ENCODE results near the gene ALK. TPM values are rescaled to one million over a fixed set of nuclear protein-coding genes. Genes with fewer than 3 reads are reported as not detected.

The ALK gene
- total and polyA plus RNA-seq, 10 of the 15 experiments (the other 5 are each of a cell fraction or from before 2014, with no cell fraction given) = 0.11 TPM; not detected in 9

DNA sequence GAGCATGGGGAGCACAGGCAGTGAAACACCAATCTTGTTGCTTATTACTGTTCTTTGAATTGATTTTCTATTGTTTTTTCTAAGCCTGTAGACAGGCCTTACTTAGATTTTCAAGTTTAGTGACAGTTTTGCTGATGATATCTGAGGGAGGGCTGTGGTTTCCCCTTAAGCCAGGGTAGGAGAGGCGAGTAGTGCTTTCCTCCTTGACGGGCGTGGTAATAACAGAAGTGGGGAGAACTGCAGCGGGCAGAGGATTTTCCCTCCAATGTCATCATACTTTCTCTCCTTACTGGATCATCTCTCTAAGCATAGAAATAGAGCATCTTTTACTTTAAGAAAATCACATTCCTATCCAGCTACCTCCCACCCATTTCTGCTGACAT lies 314.4 kb downstream of the ALK start:
- 0% methylated on average over 4 of the region's 4 CpGs for WGBS (ENCODE audit: insufficient coverage, insufficient replicate concordance, low lambda C conversion rate, missing lambda C conversion rate)
- DNase-seq (ENCODE audit: low read depth, low spot score) (no peak), FAIRE-seq (no peak), ATAC-seq (no peak)
- no peaks in the 10 kb centered on the region; a peak in 1 of 4 replicates for H3K27me3 ChIP-seq (replicated peaks in 1 of 2; ENCODE audit: control insufficient read depth in 2 of 2, insufficient read depth in 2 of 2, low read length in 1 of 2)
- TF ChIP-seq BMI1 (IDR thresholded peaks at IDR 0.05; ENCODE audit: borderline replicate concordance) (no peak), MXI1 (IDR thresholded peaks at IDR 0.05; ENCODE audit: low read depth, low read length) (no peak), ZZZ3 (IDR thresholded peaks at IDR 0.05; ENCODE audit: control insufficient read depth, insufficient read length, low read depth) (no peak), POU2F2 (IDR thresholded peaks at IDR 0.05; ENCODE audit: borderline replicate concordance, low read depth, low read length) (no peak), CHD1 (IDR thresholded peaks at IDR 0.05; ENCODE audit: low read depth, low read length) (no peak), TCF3 (IDR thresholded peaks at IDR 0.05; ENCODE audit: borderline replicate concordance, insufficient read depth, low read depth, low read length) (no peak), CBFB (IDR thresholded peaks at IDR 0.05; ENCODE audit: low read depth) (no peak), MYB (IDR thresholded peaks at IDR 0.05; ENCODE audit: borderline replicate concordance, low read depth, low read length) (no peak)
- TF ChIP-seq, protein P1, sequence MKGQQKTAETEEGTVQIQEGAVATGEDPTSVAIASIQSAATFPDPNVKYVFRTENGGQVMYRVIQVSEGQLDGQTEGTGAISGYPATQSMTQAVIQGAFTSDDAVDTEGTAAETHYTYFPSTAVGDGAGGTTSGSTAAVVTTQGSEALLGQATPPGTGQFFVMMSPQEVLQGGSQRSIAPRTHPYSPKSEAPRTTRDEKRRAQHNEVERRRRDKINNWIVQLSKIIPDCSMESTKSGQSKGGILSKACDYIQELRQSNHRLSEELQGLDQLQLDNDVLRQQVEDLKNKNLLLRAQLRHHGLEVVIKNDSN (IDR thresholded peaks at IDR 0.05; ENCODE audit: borderline replicate concordance, extremely low read length, insufficient read depth, low read depth, low read length) = no peak
- TF ChIP-seq, protein P2, sequence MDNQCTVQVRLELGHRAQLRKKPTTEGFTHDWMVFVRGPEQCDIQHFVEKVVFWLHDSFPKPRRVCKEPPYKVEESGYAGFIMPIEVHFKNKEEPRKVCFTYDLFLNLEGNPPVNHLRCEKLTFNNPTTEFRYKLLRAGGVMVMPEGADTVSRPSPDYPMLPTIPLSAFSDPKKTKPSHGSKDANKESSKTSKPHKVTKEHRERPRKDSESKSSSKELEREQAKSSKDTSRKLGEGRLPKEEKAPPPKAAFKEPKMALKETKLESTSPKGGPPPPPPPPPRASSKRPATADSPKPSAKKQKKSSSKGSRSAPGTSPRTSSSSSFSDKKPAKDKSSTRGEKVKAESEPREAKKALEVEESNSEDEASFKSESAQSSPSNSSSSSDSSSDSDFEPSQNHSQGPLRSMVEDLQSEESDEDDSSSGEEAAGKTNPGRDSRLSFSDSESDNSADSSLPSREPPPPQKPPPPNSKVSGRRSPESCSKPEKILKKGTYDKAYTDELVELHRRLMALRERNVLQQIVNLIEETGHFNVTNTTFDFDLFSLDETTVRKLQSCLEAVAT (IDR thresholded peaks at IDR 0.05) = no peak
- TF ChIP-seq, protein P3, sequence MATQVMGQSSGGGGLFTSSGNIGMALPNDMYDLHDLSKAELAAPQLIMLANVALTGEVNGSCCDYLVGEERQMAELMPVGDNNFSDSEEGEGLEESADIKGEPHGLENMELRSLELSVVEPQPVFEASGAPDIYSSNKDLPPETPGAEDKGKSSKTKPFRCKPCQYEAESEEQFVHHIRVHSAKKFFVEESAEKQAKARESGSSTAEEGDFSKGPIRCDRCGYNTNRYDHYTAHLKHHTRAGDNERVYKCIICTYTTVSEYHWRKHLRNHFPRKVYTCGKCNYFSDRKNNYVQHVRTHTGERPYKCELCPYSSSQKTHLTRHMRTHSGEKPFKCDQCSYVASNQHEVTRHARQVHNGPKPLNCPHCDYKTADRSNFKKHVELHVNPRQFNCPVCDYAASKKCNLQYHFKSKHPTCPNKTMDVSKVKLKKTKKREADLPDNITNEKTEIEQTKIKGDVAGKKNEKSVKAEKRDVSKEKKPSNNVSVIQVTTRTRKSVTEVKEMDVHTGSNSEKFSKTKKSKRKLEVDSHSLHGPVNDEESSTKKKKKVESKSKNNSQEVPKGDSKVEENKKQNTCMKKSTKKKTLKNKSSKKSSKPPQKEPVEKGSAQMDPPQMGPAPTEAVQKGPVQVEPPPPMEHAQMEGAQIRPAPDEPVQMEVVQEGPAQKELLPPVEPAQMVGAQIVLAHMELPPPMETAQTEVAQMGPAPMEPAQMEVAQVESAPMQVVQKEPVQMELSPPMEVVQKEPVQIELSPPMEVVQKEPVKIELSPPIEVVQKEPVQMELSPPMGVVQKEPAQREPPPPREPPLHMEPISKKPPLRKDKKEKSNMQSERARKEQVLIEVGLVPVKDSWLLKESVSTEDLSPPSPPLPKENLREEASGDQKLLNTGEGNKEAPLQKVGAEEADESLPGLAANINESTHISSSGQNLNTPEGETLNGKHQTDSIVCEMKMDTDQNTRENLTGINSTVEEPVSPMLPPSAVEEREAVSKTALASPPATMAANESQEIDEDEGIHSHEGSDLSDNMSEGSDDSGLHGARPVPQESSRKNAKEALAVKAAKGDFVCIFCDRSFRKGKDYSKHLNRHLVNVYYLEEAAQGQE (IDR thresholded peaks at IDR 0.05; ENCODE audit: low read depth, low read length) = no peak
- TF ChIP-seq, protein P4, sequence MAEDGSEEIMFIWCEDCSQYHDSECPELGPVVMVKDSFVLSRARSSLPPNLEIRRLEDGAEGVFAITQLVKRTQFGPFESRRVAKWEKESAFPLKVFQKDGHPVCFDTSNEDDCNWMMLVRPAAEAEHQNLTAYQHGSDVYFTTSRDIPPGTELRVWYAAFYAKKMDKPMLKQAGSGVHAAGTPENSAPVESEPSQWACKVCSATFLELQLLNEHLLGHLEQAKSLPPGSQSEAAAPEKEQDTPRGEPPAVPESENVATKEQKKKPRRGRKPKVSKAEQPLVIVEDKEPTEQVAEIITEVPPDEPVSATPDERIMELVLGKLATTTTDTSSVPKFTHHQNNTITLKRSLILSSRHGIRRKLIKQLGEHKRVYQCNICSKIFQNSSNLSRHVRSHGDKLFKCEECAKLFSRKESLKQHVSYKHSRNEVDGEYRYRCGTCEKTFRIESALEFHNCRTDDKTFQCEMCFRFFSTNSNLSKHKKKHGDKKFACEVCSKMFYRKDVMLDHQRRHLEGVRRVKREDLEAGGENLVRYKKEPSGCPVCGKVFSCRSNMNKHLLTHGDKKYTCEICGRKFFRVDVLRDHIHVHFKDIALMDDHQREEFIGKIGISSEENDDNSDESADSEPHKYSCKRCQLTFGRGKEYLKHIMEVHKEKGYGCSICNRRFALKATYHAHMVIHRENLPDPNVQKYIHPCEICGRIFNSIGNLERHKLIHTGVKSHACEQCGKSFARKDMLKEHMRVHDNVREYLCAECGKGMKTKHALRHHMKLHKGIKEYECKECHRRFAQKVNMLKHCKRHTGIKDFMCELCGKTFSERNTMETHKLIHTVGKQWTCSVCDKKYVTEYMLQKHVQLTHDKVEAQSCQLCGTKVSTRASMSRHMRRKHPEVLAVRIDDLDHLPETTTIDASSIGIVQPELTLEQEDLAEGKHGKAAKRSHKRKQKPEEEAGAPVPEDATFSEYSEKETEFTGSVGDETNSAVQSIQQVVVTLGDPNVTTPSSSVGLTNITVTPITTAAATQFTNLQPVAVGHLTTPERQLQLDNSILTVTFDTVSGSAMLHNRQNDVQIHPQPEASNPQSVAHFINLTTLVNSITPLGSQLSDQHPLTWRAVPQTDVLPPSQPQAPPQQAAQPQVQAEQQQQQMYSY (CRISPR knock-in tag; IDR thresholded peaks at IDR 0.05) = no peak
- TF ChIP-seq, protein P5, sequence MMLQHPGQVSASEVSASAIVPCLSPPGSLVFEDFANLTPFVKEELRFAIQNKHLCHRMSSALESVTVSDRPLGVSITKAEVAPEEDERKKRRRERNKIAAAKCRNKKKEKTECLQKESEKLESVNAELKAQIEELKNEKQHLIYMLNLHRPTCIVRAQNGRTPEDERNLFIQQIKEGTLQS (IDR thresholded peaks at IDR 0.05; ENCODE audit: borderline replicate concordance, extremely low read depth, low read depth, low read length) = no peak
- no peaks in the 10 kb centered on the region for H3K79me2 ChIP-seq (ENCODE audit: control insufficient read depth, insufficient read depth, low read length)
- intact Hi-C loops (cut with micrococcal nuclease; ENCODE audit: unreplicated experiment) (no loop called here), in situ Hi-C loops (cut with MboI) (no loop called here)
- POLR2A ChIA-PET = no interaction called here
- no peaks in the 10 kb centered on the region for H3K9me3 ChIP-seq (replicated peaks; ENCODE audit: control insufficient read depth, insufficient read depth, low read length)
- no peaks in the 10 kb centered on the region for H4K20me1 ChIP-seq (ENCODE audit: control insufficient read depth, insufficient read depth)
- no peaks in the 10 kb centered on the region for H3K4me1 ChIP-seq (ENCODE audit: control insufficient read depth, insufficient read depth, low read length)
- CTCF ChIA-PET = no interaction called here
- BruUV-seq (replicated peaks) = no TSS peak
- SMC1A ChIA-PET (ENCODE audit: uncharacterized antibody, unreplicated experiment) = no interaction called here
- H3K27ac ChIP-seq (ENCODE audit: control insufficient read depth, insufficient read depth) = no peak overlapping the region
- RAD21 ChIA-PET (ENCODE audit: unreplicated experiment) = no interaction called here
- no peak overlapping the region for H3K4me2 ChIP-seq (ENCODE audit: control insufficient read depth, insufficient read depth)
- no peak overlapping the region for H2AFZ ChIP-seq (ENCODE audit: control insufficient read depth, low read depth, low read length)
- H3K36me3 ChIP-seq (ENCODE audit: control insufficient read depth in 2 of 2, insufficient read depth in 2 of 2, low read length in 1 of 2) = no peaks in the 10 kb centered on the region
- H3K9ac ChIP-seq (ENCODE audit: control insufficient read depth, insufficient read depth, low read length) = no peak overlapping the region
- H3K4me3 ChIP-seq = no peak overlapping the region

All from GM12878 (cell line).